GM10266 (cell line): ENCODE data around the gene EVC.

Experiments
- DNase-seq: peaks from one replicate; pipeline ENCODE4 v3.0.0; 2012; ENCODE audit errors: extremely low spot score
- CTCF ChIP-seq: IDR thresholded peaks from 2 replicates; pipeline ENCODE4 v1.5.1; 2012; ENCODE audit warnings: mild to moderate bottlenecking, low read depth; ENCODE audit not compliant: control insufficient read depth, insufficient read depth; ENCODE audit errors: missing control alignments

Gene EVC

GRCh38 chr4:5730993-5731990 lies 20.3 kb downstream of the EVC start:
- DNase-seq = no peak
- TF ChIP-seq CTCF = no peak

GRCh38 chr4:5732158-5732557 lies 21.2 kb downstream of the EVC start:
- no peak for TF ChIP-seq CTCF
- no peak for DNase-seq

- no peak for DNase-seq
- TF ChIP-seq CTCF = no peak
These were observed 23.9 kb downstream of the EVC start for GRCh38 chr4:5734853-5735252.

GRCh38 chr4:5735463-5735862 lies 24.5 kb downstream of the EVC start:
- DNase-seq = no peak
- TF ChIP-seq CTCF = no peak

- TF ChIP-seq CTCF = no peak
- DNase-seq = no peak
These were observed 27.1 kb downstream of the EVC start for GRCh38 chr4:5738061-5738460.

- no peak for TF ChIP-seq CTCF
- no peak for DNase-seq
These were observed 31.4 kb downstream of the EVC start for GRCh38 chr4:5742388-5742787.

GRCh38 chr4:5742968-5743367 lies 32.0 kb downstream of the EVC start:
- no peak for DNase-seq
- TF ChIP-seq CTCF = no peak
